DND-41 (cell line): ENCODE data around the gene SLC5A9.

Experiments used
- ATAC-seq: fragments of 200-7000 bp; cut with Tn5 transposase; 3 replicates; pipeline ENCODE4 v1.9.1; 2021; ENCODE audit warnings: low read depth; ENCODE audit not compliant: insufficient read depth
- DNase-seq: peaks from one replicate; pipeline ENCODE4 v3.0.0-alpha.2; 2020
- H2AFZ ChIP-seq: 2 replicates; pipeline ENCODE4 v1.6.0; 2012; ENCODE audit warnings: low read depth, low read length
- H3K27ac ChIP-seq: 2 replicates; pipeline ENCODE4 v1.5.1; 2012; ENCODE audit warnings: low read length, inconsistent platforms
- H3K27me3 ChIP-seq: fragments of 200-600 bp; sonication (generic); 2 replicates; pipeline ENCODE4 v1.6.0; 2012; ENCODE audit warnings: low read length, mild to moderate bottlenecking, inconsistent platforms; ENCODE audit not compliant: insufficient read depth, poor library complexity
- H3K36me3 ChIP-seq: 2 replicates; pipeline ENCODE4 v1.5.1; 2012; ENCODE audit warnings: low read length, inconsistent platforms; ENCODE audit not compliant: insufficient read depth
- H3K4me1 ChIP-seq: 2 replicates; pipeline ENCODE4 v1.5.1; 2012; ENCODE audit warnings: mild to moderate bottlenecking, low read length; ENCODE audit not compliant: insufficient read depth
- H3K4me2 ChIP-seq: 2 replicates; pipeline ENCODE4 v1.6.0; 2012; ENCODE audit warnings: mild to moderate bottlenecking, moderate library complexity, low read length, inconsistent platforms; ENCODE audit not compliant: insufficient read depth
- H3K4me3 ChIP-seq, 2 experiments: fragments of 200-600 bp in 1 of 2; shearing (Covaris generic) in 1 of 2; 2 replicates each; pipeline ENCODE4 v1.5.1; 2012 to 2016; ENCODE audit warnings: inconsistent platforms in 2 of 2, low read length in 2 of 2, mild to moderate bottlenecking in 2 of 2, low read depth in 1 of 2, moderate library complexity in 1 of 2
- H3K79me2 ChIP-seq: 2 replicates; pipeline ENCODE4 v1.6.0; 2012; ENCODE audit warnings: low read length, inconsistent platforms; ENCODE audit not compliant: insufficient read depth
- H3K9ac ChIP-seq: 2 replicates; pipeline ENCODE4 v1.6.0; 2012; ENCODE audit warnings: low read depth, mild to moderate bottlenecking, inconsistent platforms, low read length, moderate library complexity
- H3K9me3 ChIP-seq: 2 replicates; pipeline ENCODE4 v1.5.1; 2012; ENCODE audit warnings: low read length, moderate library complexity, mild to moderate bottlenecking, inconsistent platforms; ENCODE audit not compliant: insufficient read depth, severe bottlenecking
- H4K20me1 ChIP-seq: 2 replicates; pipeline ENCODE4 v1.6.0; 2012; ENCODE audit warnings: low read length; ENCODE audit not compliant: insufficient read depth
- CTCF ChIP-seq: IDR thresholded peaks from 2 replicates; pipeline ENCODE4 v1.5.1; 2012; ENCODE audit warnings: borderline replicate concordance, low read length, moderate library complexity, mild to moderate bottlenecking; ENCODE audit not compliant: poor library complexity, severe bottlenecking; ENCODE audit errors: extremely low read depth
- EZH2 ChIP-seq: IDR thresholded peaks from 3 replicates; pipeline ENCODE4 v1.6.1; 2012; ENCODE audit warnings: borderline replicate concordance, low read depth, mild to moderate bottlenecking, moderate library complexity, low read length, inconsistent platforms; ENCODE audit not compliant: severe bottlenecking

Gene SLC5A9

GRCh38 chr1:48251821-48252220 is 29.3 kb downstream of the SLC5A9 start:
- ATAC-seq = peak; percentile 76
- Histone ChIP-seq H3K79me2 (no peaks in the 10 kb centered on the region), H3K36me3 (no peaks in the 10 kb centered on the region), H2AFZ (no peak overlapping the region), H3K4me1 (peaks cover 11% of the 10 kb centered on the region; the same call in 1 of the 2 replicates), H4K20me1 (no peaks in the 10 kb centered on the region), H3K27me3 (peaks cover 4% of the 10 kb centered on the region), H3K9me3 (no peaks in the 10 kb centered on the region), H3K27ac (no peak overlapping the region), H3K4me2 (no peak overlapping the region), H3K9ac (no peak overlapping the region), H3K4me3 (no peak overlapping the region)
- TF ChIP-seq CTCF (no peak), EZH2 (no peak)
- DNase-seq = peak; percentile 33

- no peaks in the 10 kb centered on the region for H3K9me3 ChIP-seq
- H3K27ac ChIP-seq = no peak overlapping the region
- H3K79me2 ChIP-seq = no peaks in the 10 kb centered on the region
- H4K20me1 ChIP-seq = no peaks in the 10 kb centered on the region
- no peak for DNase-seq
- peaks cover 11% of the 10 kb centered on the region; the same call in 1 of the 2 replicates for H3K4me1 ChIP-seq
- peaks cover 4% of the 10 kb centered on the region for H3K27me3 ChIP-seq
- H3K4me3 ChIP-seq = no peak overlapping the region
- H3K4me2 ChIP-seq = no peak overlapping the region
- TF ChIP-seq CTCF = no peak
- no peak for TF ChIP-seq EZH2
- no peak overlapping the region for H2AFZ ChIP-seq
- ATAC-seq = no peak
- H3K36me3 ChIP-seq = no peaks in the 10 kb centered on the region
- no peak overlapping the region for H3K9ac ChIP-seq
Observed at GRCh38 chr1:48254254-48254653, 31.7 kb downstream of the SLC5A9 start.

- H3K79me2 ChIP-seq = no peaks in the 10 kb centered on the region
- H2AFZ ChIP-seq = no peak overlapping the region
- ATAC-seq (no peak), DNase-seq (no peak)
- H3K9ac ChIP-seq = no peak overlapping the region
- no peaks in the 10 kb centered on the region for H3K36me3 ChIP-seq
- no peak overlapping the region for H3K27ac ChIP-seq
- no peaks in the 10 kb centered on the region for H4K20me1 ChIP-seq
- H3K9me3 ChIP-seq = no peaks in the 10 kb centered on the region
- H3K4me2 ChIP-seq = no peak overlapping the region
- H3K4me3 ChIP-seq = no peak overlapping the region
- TF ChIP-seq EZH2 = no peak
- TF ChIP-seq CTCF = no peak
- H3K4me1 ChIP-seq = no peaks in the 10 kb centered on the region
- peaks cover 7% of the 10 kb centered on the region for H3K27me3 ChIP-seq
Observed at GRCh38 chr1:48258106-48258505, 35.6 kb downstream of the SLC5A9 start.
